GM18505 (cell line): ENCODE measurements around the gene SLC8A1.

Experiments
- ATAC-seq: cut with Tn5 transposase; IDR thresholded peaks from one replicate; pipeline ENCODE4 v1.9.1; 2021; ENCODE audit not compliant: unreplicated experiment
- POLR2A ChIP-seq: IDR thresholded peaks from 4 replicates; pipeline ENCODE4 v1.6.1; 2011; ENCODE audit warnings: borderline replicate concordance; ENCODE audit not compliant: insufficient read depth, insufficient read length; ENCODE audit errors: extremely low read depth

Gene SLC8A1

DNA sequence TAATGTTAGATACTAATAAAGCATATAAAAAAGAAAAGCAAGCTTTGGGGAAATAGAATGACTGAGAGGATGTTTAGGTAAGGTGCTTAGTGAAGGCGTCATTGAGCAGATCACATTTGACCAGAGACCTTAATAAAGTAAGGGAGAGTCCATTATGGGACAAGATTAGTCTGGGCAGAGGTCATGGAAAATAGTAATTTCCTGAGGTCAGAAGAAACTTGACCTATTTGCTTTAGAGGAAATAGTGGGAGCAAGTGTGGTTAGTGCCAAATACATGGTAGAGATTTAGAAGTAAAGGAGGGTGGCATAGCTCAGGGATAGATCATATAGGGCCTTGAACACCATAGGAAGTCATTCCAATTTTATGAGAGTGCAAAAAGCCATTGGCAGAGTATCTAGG is 24.5 kb upstream of the SLC8A1 start:
- no peak for TF ChIP-seq POLR2A
- no peak for ATAC-seq

DNA sequence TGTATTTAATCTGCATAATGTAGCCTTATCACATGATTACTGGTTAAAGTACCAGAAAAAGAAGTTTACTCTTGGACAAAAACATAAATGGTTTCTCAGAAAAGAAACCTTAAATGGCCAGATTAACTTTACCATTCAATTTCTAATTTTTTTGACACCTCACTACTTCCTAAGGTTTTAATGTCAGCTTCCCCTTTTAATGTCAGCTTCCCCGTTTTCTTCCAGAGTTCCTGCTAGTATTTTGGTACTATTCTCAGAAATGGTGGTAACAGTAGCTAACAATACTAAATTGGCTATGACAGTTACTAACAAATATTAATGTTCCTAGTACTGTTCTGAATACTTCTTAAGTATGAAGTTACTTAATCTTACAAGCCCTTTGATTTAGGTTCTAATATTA is 22.4 kb upstream of the SLC8A1 start:
- no peak for TF ChIP-seq POLR2A
- no peak for ATAC-seq

DNA sequence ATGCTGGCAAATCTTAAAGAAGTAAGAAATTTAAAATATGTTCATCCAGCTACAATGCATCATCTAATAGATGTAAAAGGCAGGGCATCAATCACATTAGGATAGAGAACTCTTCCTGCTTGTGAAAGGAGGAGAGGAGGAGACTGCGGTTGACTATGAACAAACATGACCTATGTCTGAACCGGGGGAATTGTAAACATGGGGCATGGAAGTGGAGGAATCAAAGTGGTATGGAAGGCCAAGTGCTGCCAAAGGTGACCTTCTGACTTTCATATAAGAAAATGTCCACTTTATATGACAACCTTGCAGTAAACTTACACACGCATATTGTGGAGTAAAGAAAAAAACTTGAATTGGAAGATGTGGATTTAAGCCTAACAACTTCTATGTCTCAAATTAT is 20.0 kb upstream of the SLC8A1 start:
- ATAC-seq, result no peak

DNA sequence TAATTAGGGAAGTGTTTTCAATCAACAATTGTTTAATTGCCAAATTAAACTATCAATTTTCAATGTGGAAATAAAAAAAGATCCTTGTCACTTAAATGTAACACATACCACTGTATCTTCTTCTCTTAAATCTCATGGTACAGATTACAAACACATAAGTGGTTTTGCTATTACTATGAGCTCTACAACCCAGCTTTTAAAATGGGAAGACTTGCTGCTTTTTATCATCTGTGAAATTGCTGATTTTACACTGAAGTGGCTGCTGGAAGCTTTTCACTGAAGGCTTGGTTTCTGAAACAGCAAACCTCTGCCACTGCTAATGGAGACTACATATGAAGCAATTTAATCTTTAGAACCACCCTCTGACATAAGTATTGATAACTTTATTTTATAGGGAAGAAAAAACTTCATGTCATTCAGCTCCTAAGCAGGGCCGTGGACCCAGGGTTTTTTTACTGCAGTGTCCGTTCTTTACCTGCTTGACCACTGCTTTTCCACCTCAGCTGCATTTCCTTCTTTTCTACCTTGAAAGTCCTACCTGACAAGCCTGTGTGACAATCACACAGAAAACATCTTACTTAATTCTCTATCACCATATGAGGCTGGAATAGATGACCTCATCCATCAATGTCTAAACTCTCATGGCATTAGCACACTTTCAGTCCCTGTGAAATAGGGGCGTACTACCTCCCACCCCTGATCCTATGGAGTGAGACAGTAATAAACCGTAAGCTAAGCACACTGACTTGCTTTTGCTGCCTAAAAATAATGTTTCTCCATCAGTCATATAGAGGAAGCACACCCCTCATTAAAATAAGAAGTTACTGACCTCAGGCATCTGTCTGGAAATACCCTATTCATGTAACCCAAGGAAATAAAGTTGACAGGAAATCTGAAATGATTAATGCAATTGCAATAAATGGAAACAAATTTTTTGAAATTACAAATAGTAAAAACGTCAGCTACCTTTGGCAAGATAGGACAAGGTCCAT is 19.2 kb upstream of the SLC8A1 start:
- no peak for TF ChIP-seq POLR2A
- no peak for ATAC-seq

More for the DNA sequence above, 20.0 kb upstream of the SLC8A1 start:
- TF ChIP-seq POLR2A, result no peak

DNA sequence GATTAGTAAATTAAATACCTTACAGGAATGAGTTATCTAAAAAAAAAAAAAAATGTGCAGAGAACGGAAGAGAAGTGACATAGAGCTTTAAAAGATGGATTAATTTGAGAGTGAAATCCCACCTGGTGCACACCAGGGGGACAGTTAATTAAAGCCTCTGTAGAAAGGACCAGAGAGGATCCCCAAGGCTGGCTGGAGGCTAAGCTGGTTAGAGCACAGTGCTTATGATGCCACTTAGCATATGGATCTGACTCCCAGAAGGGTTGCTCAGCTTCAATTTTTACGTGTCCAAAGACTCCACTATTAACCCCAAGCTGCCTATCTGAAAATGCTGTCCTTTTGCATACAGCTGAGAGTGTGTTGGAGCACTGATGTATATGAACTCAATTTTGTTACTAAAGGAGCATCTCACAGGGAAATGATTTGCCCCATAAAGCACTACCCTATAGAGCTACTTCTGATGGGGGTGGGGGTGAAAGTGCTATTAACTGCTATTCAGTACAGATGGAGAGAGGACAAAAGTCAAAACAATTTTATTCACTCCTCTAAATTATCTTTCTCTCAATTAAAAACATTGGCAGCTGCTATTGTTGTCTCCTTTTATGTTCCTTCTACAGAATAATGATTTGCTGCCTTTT is 15.2 kb upstream of the SLC8A1 start:
- TF ChIP-seq POLR2A, result no peak

DNA sequence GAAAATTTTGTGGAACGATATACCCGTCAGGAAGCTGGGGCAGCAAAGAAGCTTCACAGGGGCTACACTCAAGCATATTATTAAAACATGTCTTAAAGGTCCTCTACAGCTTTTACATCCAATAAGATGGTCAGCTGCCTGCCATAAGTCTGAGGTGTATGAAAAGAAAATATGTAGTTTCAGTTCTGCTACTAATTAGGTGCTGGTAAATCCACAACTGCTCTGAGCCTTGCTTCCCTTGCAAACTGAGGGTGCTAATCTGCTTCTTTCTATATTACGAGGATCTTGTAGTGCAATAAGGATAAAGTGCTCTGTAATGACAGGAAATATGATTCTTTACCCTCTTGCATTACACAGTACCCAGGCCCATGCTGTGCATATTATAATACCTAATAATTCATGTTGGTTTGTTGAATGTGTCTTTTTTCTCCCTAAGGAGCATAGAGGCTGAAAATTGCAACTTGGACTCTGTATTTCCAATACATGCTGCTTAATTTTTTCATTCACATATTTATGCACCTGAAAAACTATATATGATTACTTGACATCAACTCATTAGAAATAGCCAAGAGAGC is 14.5 kb upstream of the SLC8A1 start:
- ATAC-seq, result no peak
- TF ChIP-seq POLR2A, result no peak

More for the DNA sequence above, 15.2 kb upstream of the SLC8A1 start:
- no peak for ATAC-seq

DNA sequence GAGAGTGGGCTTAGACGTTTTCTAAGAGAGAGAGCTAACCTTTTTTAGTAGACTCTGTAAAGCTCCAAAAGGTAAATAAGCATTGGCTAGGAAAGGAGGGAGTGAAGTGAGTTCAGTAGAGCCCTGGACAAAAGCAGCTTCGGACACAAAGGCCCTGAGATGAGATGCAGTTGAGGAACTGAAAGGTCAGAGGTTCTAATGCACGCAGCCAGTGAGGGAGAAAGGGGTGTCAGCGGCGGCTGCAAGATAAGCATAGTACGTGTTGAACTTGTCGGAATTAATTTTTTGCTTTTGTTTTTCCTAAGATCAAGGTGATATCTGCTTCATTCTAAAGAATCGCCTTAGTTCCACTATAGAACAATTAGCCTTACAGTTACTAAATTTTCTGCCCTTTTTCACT is 11.2 kb upstream of the SLC8A1 start:
- TF ChIP-seq POLR2A, result no peak
- no peak for ATAC-seq

DNA sequence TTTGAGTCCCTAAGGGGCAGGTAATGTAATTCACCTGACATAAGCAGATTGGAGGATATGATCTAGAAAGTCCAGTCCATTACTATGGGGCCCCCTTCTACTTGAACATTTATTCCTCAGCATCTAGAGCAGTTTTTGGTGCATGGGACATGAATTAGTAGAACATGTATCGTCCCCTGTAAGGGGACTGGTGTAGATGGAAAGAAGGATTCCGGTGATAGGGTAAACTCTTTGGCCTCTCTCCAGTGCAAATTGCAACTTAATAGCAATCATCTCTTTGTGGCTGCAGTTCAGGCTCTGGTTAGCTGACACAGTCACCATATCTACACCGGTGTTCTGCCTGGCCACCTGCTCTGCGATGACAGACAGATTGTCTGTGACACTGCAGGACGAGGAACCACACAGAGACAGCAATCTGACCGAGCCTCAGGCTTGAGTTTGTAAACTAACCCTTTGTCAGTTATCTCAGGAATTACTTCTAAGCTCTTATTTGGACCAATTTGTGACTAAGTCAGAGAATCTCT is 6.4 kb upstream of the SLC8A1 start:
- no peak for TF ChIP-seq POLR2A
- ATAC-seq, result no peak

DNA sequence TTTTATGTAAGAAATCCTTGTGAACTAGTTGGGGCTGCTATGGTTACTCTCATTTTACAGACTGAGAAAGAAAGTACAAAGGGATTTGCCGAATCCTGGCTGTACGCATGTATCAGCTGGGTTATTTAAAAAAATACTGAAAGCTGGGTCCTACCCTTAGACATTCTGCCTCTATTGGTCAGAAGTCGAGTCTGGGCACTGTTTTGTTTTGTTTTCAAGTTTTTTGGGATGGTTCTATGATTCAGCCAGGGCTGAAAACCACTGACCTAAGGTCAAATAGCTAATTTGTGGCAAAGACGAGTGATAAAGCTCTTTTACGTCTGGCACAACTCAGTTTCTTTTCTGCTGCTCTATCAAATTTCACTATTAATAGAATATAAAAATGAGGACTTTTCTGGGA is 5.9 kb upstream of the SLC8A1 start:
- TF ChIP-seq POLR2A, result no peak
- no peak for ATAC-seq

DNA sequence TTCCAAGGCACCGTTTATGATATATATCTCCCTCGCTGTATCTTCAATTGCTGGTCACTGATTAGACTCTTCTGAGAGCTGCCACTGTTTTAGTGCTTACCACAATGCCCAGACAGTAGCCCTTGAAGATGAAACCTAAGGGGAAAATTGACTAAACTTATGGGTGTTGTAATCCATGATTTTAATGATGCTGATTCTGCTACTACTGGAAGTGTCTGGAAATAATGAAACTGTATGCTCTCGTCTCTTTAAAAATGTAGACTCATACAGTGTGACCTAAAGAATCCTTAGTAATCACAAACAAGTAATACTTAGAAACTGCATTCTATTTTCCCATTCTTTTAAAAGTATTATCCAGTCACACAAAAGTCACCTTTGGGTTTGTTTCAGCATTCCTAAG is 5.5 kb upstream of the SLC8A1 start:
- no peak for TF ChIP-seq POLR2A
- ATAC-seq, result no peak

DNA sequence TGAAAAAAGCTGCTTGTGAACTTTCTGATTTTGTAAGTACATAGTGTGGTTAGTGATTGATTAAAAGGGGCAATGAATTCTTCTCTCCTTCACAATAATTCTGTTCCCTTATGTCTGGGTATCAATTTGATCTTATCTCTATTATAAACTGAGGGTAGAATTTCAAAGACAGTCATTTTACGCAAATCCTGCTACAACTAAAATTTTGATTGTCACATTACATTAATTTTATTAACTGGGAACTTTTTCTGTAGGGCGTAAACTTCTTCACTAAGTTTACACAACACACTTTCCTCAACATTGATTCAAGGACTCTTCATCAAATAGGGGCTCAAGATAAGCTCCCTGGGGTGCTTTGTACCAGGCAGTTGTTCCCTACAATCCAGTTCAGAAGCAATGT is 5.0 kb upstream of the SLC8A1 start:
- no peak for TF ChIP-seq POLR2A
- no peak for ATAC-seq

DNA sequence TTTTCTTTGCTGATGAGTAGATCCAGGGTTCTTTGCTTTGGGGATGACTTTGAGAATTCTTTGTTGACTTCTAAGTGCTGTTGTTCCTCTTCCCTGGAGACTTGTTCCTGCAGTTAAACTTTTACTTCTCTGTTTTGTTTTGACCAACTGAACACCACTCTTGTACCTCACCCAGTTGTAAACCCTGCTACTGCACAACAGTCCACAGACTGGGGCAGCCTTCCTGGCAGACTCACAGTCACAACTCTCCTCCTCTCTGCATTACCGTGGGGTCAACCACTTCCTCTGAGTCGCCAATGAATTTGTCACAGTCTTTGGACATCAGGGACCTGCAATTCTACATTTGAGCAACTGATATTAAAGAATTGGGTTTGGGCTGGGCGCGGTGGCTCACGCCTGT is 3.8 kb upstream of the SLC8A1 start:
- no peak for TF ChIP-seq POLR2A
- no peak for ATAC-seq

DNA sequence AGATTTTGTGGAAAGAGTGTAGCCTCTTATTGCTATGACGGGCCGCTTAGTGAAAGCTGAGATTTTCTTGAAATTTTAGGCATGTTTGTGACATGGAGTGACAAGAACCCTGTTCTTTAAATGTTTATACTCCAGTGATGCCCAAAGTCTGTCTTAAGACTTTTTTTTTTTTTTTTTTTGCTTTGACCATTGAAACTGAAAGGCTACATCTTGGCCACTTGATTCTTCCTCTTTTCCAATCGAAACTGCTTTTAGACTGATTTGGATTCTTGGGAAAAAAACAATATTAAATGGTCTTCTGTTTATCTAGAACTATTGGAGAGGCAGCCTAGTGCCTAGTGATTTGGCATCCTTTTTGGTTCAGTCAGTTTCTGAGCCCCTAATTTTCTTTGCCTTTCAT is 2.4 kb upstream of the SLC8A1 start:
- TF ChIP-seq POLR2A, result no peak
- no peak for ATAC-seq
